Activated CD8-positive, alpha-beta T cell treated with anti-CD3 and anti-CD28 coated beads for 36 hours (primary cell): ENCODE results near the gene MAPK14. TPM values are rescaled to one million over a fixed set of nuclear protein-coding genes. Genes with fewer than 3 reads are reported as not detected.

Experiments used
- ATAC-seq: fragments of 200-7000 bp; cut with Tn5 transposase; one replicate; pipeline ENCODE4 v1.10.0; 2021; ENCODE audit warnings: mild to moderate bottlenecking, moderate library complexity
- CTCF ChIA-PET: fragments of 350-600 bp; sonication (Branson Sonifier 250); formaldehyde crosslinking; loops from one replicate; lab custom pipeline; 2021; ENCODE audit warnings: antibody characterized with exemption; lab: Charles Lee
- POLR2A ChIA-PET: fragments of 350-600 bp; sonication (Branson Sonifier 250); formaldehyde crosslinking; loops from one replicate; lab custom pipeline; 2021; ENCODE audit warnings: antibody characterized with exemption; lab: Charles Lee
- DNase-seq: peaks from one replicate; pipeline ENCODE4 v3.0.0-alpha.2; 2020
- H3K27ac Mint-ChIP-seq: one replicate; pipeline ENCODE4 v1.8.0; 2021; ENCODE audit warnings: mild to moderate bottlenecking, mixed read lengths
- H3K27me3 Mint-ChIP-seq: one replicate; pipeline ENCODE4 v1.8.0; 2021; ENCODE audit warnings: mixed read lengths
- H3K36me3 Mint-ChIP-seq: one replicate; pipeline ENCODE4 v1.8.0; 2021; ENCODE audit warnings: low read depth, mixed read lengths
- H3K4me1 Mint-ChIP-seq: one replicate; pipeline ENCODE4 v1.8.0; 2021; ENCODE audit warnings: low read depth, mixed read lengths
- H3K4me3 Mint-ChIP-seq: one replicate; pipeline ENCODE4 v1.8.0; 2021; ENCODE audit warnings: mild to moderate bottlenecking, moderate library complexity, mixed read lengths
- H3K9me3 Mint-ChIP-seq: one replicate; pipeline ENCODE4 v1.8.0; 2021; ENCODE audit warnings: mixed read lengths
- CTCF ChIP-seq: fragments of 200-600 bp; IDR thresholded peaks from one replicate; pipeline ENCODE4 v1.8.0; 2022; ENCODE audit warnings: antibody characterized with exemption, mild to moderate bottlenecking
- intact Hi-C: fragments of 100-400 bp; cut with micrococcal nuclease; formaldehyde crosslinking; loops from one replicate; pipeline ENCODE4 v1.10.0; 2022
- total RNA-seq, 2 experiments: library from RNA; stranded (reverse); gene quantifications; one replicate each; pipeline ENCODE4 v1.2.3, GENCODE V29; 2021

Gene MAPK14
- total RNA-seq, 2 experiments from 2014 or later = 45.7 to 49.8 TPM

GRCh38 chr6:36094753-36095496 lies 67.3 kb downstream of the MAPK14 start:
- Mint-ChIP-seq H3K9me3 (no peaks in the 10 kb centered on the region), H3K4me3 (no peak overlapping the region), H3K27me3 (no peaks in the 10 kb centered on the region), H3K36me3 (peaks cover 5% of the 10 kb centered on the region), H3K4me1 (peaks cover 32% of the 10 kb centered on the region), H3K27ac (peak overlapping the region; percentile 67)
- ChIA-PET POLR2A (interaction anchor here (0.7 to 4.0 kb wide), 9 partner anchors 10 to 175 kb away, joined by 3 to 57 read pairs (median 3); partner anchors contain the start of genes BRPF3, MAPK14 and SLC26A8), CTCF (interaction anchor here (0.6 to 11.7 kb wide), 61 partner anchors 10 to 628 kb away, joined by 3 to 230 read pairs (median 5); partner anchors contain the start of genes MAPK13, MAPK14 and SLC26A8)
- DNase-seq (peak; percentile 90), ATAC-seq (peak; percentile 82)
- intact Hi-C loops = loop anchor here (2.0 kb wide), 1 partner anchor 68 kb away; the partner anchor contains the start of gene MAPK14
- TF ChIP-seq CTCF = peak; percentile 96

- H3K4me3 Mint-ChIP-seq = no peak overlapping the region
- DNase-seq (no peak), ATAC-seq (peak; percentile 17)
- H3K36me3 Mint-ChIP-seq = peaks cover 6% of the 10 kb centered on the region
- ChIA-PET POLR2A (interaction anchor here (0.7 to 4.0 kb wide), 8 partner anchors 16 to 175 kb away, joined by 3 to 57 read pairs (median 3); partner anchors contain the start of genes BRPF3, MAPK14 and SLC26A8), CTCF (interaction anchor here (0.7 to 11.7 kb wide), 38 partner anchors 9 to 495 kb away, joined by 3 to 230 read pairs (median 7); partner anchors contain the start of genes MAPK13, MAPK14 and SLC26A8)
- H3K9me3 Mint-ChIP-seq = no peaks in the 10 kb centered on the region
- no peaks in the 10 kb centered on the region for H3K27me3 Mint-ChIP-seq
- intact Hi-C loops = loop anchor here (2.0 kb wide), 1 partner anchor 69 kb away; the partner anchor contains the start of gene MAPK14
- no peak overlapping the region for H3K27ac Mint-ChIP-seq
- no peak for TF ChIP-seq CTCF
- H3K4me1 Mint-ChIP-seq = peaks cover 38% of the 10 kb centered on the region
Measured at GRCh38 chr6:36095497-36096391, 68.1 kb downstream of the MAPK14 start.

DNA sequence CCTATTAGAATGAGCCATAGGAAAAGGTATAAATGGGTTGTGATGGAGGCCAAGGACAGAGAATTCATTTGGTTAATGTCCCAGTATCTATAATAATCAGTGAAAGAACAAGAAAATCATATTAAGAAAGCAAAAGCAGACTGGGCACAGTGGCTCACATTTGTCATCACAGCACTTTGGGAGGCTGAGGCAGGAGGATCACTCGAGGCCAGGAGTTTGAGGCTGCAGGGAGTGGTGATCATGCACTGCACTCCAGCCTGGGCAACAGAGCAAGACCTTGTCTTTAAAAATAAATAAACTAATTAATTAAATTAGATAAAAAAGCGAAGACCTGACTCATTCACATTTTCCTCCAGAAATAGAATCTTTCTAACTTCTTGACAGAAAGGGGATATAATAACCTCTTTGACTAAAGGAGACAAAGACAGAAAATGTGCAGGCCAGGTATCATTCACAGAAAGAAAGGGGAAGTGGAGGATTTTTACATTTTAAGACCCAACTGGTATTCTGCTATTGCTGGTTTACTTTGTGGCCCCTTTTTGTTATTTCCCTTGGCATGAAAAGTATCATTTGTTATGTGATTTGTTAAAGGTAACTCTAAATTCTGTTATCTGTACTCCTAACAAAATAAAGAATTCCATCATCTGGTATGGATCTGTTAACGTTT lies 70.8 kb downstream of the MAPK14 start:
- ATAC-seq (no peak), DNase-seq (no peak)
- intact Hi-C loops = no loop called here
- no peak overlapping the region for H3K4me3 Mint-ChIP-seq
- no peaks in the 10 kb centered on the region for H3K27me3 Mint-ChIP-seq
- H3K4me1 Mint-ChIP-seq = peaks cover 48% of the 10 kb centered on the region
- ChIA-PET CTCF (interaction anchor here (1.0 to 11.7 kb wide), 5 partner anchors 9 to 204 kb away, joined by 3 to 230 read pairs (median 11); partner anchors contain the start of genes MAPK14 and SLC26A8), POLR2A (no interaction called here)
- H3K27ac Mint-ChIP-seq = peak overlapping the region; percentile 79
- H3K9me3 Mint-ChIP-seq = no peaks in the 10 kb centered on the region
- H3K36me3 Mint-ChIP-seq = peaks cover 20% of the 10 kb centered on the region
- TF ChIP-seq CTCF = no peak

DNA sequence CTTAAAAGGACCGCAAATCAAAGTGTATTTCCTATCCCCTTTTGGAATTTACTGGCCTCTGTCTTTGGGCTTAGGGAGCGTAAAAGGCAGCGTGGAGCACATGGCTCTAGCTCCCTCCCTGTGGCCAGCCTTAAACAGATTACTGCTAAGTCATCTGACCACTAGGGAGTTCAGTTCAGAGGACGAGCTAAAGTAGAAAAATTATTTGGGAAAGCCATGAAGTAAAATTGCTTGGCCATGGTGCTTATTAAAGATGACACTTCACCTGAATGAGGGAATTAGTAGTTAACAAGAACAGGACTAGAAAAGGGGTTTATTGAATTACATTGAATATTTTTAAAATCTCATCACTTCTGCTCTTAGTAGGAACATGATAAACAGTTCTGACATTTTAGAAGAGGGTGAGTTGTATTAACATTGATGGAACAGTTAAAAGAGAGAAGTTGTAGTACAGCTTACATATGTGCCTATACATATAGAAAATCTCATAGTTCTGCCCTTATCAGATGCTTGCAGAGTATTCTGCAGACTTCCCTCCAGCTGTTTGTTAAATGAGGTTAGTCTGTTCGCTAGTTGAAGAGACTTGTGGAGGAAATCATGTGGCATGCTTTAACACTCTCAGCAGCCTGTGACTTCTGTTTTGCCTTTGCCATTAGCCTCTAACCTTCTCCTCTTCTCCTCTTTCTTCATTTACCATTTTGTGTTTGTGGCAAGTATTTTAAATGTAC lies 71.5 kb downstream of the MAPK14 start:
- peak overlapping the region; percentile 79 for H3K27ac Mint-ChIP-seq
- ATAC-seq = no peak
- H3K36me3 Mint-ChIP-seq = peaks cover 20% of the 10 kb centered on the region
- ChIA-PET CTCF (interaction anchor here (1.0 to 11.7 kb wide), 4 partner anchors 9 to 203 kb away, joined by 3 to 230 read pairs (median 8); partner anchors contain the start of genes MAPK14 and SLC26A8), POLR2A (interaction anchor here (0.6 to 0.8 kb wide), 2 partner anchors 32 to 71 kb away, joined by 3 to 4 read pairs; no protein-coding TSS in a partner anchor)
- no peaks in the 10 kb centered on the region for H3K9me3 Mint-ChIP-seq
- DNase-seq = no peak
- H3K4me3 Mint-ChIP-seq = no peak overlapping the region
- peaks cover 51% of the 10 kb centered on the region for H3K4me1 Mint-ChIP-seq
- H3K27me3 Mint-ChIP-seq = no peaks in the 10 kb centered on the region
- TF ChIP-seq CTCF = no peak
- intact Hi-C loops = no loop called here
